AG09309 (cell line): ENCODE results near the gene DSP.
A peak's percentile ranks its signal among the peaks of the same experiment; 100 is the strongest.

Experiments used
- DNase-seq: peaks from one replicate; pipeline ENCODE4 v3.0.0-alpha.2; 2010; ENCODE audit warnings: low read depth
- H3K4me3 ChIP-seq: 2 replicates; pipeline ENCODE4 v1.5.1; 2011; ENCODE audit warnings: mild to moderate bottlenecking, low read depth, low read length, moderate library complexity; ENCODE audit not compliant: control insufficient read depth
- CTCF ChIP-seq: IDR thresholded peaks from 2 replicates; pipeline ENCODE4 v1.5.1; 2011; ENCODE audit warnings: mild to moderate bottlenecking, low read depth, low read length, inconsistent platforms; ENCODE audit not compliant: insufficient read depth, control insufficient read depth; ENCODE audit errors: missing control alignments

The DSP gene

GRCh38 chr6:7566107-7566506, 24.6 kb downstream of the DSP start:
- H3K4me3 ChIP-seq, result peak overlapping the region; percentile 6; the same call in 1 of the 2 replicates
- no peak for TF ChIP-seq CTCF
- DNase-seq, result peak; percentile 44

DNA sequence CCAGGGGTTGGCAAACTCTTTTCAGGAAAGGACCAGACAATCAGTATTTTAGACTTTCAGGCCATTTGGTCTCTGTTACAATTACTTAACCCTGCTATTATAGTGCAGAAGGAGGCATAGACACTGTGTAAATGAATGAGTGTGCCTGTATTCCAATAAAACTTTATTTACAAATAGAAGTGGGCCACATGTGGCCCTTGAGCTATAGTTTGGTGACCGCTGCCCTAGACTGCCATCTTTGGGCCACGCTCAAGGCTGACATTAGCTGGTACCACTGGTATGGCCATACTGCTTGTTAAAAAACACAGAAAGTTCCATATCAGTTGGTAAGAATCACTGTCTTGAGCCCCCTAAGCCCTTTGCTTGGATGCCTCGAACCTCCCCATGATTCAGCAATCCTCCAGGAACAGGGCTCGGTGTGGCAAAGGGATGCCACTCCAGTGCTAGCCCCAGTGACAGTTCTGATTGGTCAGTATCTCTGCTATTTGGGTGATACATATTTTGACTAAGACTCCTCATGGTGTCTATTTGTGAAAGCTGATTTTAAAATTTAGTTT, 25.2 kb downstream of the DSP start:
- DNase-seq, result no peak
- H3K4me3 ChIP-seq, result no peak overlapping the region
- no peak for TF ChIP-seq CTCF

- peak; percentile 87 for DNase-seq
- no peak for TF ChIP-seq CTCF
- H3K4me3 ChIP-seq, result no peak overlapping the region
Measured at GRCh38 chr6:7568021-7568420, 26.6 kb downstream of the DSP start.

DNA sequence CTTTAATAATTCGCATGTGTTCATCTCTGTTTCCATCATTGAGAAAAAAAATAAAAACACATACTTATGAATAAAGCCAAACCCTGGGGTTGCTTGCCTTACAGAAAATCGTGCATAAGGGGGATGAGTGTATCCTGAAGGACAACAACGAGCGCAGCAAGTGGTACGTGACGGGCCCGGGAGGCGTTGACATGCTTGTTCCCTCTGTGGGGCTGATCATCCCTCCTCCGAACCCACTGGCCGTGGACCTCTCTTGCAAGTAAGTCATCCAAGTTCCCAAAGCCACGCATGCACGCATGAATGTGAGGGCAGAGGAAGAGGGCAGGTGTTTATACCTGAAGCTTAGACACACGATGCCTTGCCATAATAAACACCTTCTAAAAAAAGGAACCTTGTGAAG, 27.6 kb downstream of the DSP start:
- TF ChIP-seq CTCF, result no peak
- DNase-seq, result no peak
- H3K4me3 ChIP-seq, result no peak overlapping the region

DNA sequence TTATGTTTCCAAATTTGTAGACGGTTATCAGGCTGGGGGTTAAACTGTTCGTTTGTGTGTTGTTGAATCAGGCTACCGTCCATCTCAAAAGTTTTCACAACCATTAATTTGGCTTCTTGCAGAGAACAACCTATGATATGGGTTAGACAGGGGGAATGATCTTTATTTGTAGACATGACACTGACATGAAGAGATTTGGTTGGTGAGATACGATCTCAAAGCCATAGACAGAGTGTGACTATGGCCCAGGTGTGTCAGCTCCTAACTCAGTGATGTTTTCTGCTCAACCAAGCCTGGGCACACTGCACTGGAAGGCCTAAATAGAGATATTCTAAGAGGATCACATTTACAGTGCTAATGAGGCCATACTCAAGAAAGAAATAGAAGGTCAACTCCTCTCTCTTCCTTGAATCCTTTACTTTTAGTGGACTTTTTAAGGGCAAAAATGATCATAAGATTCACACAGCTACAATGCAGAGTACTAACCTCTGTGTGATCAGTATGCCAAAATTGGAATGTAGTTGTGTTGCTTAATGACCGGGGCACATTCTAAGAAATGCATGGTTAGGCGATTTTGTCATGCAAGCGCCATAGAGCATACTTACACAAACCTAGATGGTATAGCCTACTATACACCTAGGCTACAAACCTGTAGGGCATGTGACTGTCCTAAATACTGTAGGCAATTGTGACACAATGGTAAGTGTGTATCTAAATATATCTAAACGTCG, 30.9 kb downstream of the DSP start:
- DNase-seq, result no peak
- TF ChIP-seq CTCF, result no peak
- H3K4me3 ChIP-seq, result no peak overlapping the region

DNA sequence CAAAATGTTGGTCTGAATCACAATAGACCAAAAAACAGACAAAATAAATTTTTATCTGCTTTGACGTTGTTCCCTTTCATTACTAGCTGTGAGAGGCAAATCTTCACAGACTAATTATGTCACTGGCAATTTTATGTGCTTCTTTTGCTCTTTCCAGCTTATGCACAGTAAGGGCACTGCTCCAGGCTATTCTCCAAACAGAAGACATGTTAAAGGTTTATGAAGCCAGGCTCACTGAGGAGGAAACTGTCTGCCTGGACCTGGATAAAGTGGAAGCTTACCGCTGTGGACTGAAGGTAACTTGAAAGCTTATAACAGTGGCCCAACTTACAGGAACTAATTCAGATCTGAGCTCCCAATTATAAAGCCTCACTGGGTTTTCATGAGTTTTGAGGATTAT, 33.0 kb downstream of the DSP start:
- no peak for DNase-seq
- no peak overlapping the region for H3K4me3 ChIP-seq
- no peak for TF ChIP-seq CTCF
